A549 (cell line): ENCODE results near the gene PURB.

ENCODE experiments used
- TF ChIP-seq, protein P1 (sequence below): fragments of >200 bp; sonication (Bioruptor Twin); formaldehyde crosslinking; IDR thresholded peaks from 3 replicates; pipeline ENCODE4 v1.5.1; 2016
- TF ChIP-seq, protein P2 (sequence below): IDR thresholded peaks from 2 replicates; pipeline ENCODE4 v1.6.1; 2012

DNA sequence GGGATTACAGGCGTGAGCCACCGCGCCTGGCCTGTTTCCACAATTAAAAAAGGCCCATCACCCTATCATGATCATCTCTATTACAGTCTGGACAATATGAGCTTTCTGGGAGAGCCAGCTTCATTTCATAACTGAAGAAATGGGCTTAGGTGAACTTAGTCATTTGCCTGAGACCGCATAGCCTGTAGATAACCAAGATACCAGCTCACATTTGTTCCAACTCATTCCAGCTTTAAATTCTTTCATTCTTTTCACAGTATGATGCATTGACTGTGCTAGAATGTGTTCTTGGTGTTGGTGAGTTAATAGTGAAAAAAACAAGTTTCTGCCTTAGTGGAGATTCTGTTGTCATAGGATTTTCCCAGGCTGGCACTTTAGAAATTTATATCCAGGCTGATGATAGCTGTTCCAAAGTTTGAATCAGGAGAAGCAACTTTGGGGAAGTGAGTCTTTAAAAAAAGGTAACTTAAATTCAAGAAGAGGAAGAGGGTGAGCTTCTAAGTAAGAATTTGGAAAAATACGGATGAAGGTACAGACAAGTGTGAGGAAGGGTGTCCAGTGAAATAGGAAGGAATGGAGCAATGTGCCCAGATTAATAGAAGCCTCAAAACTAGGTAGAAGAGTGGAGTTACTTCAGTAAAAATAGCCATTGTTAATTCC is 35.3 kb downstream of the PURB start:
- TF ChIP-seq, protein P1, sequence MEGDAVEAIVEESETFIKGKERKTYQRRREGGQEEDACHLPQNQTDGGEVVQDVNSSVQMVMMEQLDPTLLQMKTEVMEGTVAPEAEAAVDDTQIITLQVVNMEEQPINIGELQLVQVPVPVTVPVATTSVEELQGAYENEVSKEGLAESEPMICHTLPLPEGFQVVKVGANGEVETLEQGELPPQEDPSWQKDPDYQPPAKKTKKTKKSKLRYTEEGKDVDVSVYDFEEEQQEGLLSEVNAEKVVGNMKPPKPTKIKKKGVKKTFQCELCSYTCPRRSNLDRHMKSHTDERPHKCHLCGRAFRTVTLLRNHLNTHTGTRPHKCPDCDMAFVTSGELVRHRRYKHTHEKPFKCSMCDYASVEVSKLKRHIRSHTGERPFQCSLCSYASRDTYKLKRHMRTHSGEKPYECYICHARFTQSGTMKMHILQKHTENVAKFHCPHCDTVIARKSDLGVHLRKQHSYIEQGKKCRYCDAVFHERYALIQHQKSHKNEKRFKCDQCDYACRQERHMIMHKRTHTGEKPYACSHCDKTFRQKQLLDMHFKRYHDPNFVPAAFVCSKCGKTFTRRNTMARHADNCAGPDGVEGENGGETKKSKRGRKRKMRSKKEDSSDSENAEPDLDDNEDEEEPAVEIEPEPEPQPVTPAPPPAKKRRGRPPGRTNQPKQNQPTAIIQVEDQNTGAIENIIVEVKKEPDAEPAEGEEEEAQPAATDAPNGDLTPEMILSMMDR = no peak
- TF ChIP-seq, protein P2, sequence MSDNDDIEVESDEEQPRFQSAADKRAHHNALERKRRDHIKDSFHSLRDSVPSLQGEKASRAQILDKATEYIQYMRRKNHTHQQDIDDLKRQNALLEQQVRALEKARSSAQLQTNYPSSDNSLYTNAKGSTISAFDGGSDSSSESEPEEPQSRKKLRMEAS = no peak
